SK-N-SH (cell line): ENCODE results near the gene BICD2. TPM values are rescaled to one million over a fixed set of nuclear protein-coding genes. Genes with fewer than 3 reads are reported as not detected.
A peak's percentile ranks its signal among the peaks of the same experiment; 100 is the strongest.

ENCODE experiments used
- CTCF ChIA-PET: fragments of 300-600, 350-600 bp; formaldehyde crosslinking; extraction: SDS; loops from one replicate; lab custom pipeline; 2021; lab: Yijun Ruan, JAX
- POLR2A ChIA-PET: fragments of 350-600 bp; sonication (Branson Sonifier 250); formaldehyde crosslinking; extraction: SDS; loops from one replicate; lab custom pipeline; 2020; ENCODE audit warnings: antibody characterized with exemption, inconsistent platforms; lab: Yijun Ruan, JAX
- DNase-seq: peaks from one replicate; pipeline ENCODE4 v3.0.0; 2012
- H2AFZ ChIP-seq: fragments of 200-600 bp; sonication (generic); 2 replicates; pipeline ENCODE4 v1.8.1; 2016; ENCODE audit warnings: antibody characterized with exemption, mild to moderate bottlenecking, low read depth
- H3F3A ChIP-seq: fragments of 200-600 bp; sonication (generic); replicated peaks from 2 replicates; pipeline ENCODE3; 2016; ENCODE audit warnings: antibody characterized with exemption, mild to moderate bottlenecking; ENCODE audit not compliant: insufficient read depth
- H3K27ac ChIP-seq, 2 experiments: fragments of 200-500 bp in 1 of 2; fragments of 200-600 bp in 1 of 2; sonication (Bioruptor generic) in 1 of 2; sonication (generic), shearing (Covaris generic) in 1 of 2; 2 replicates each; pipeline versions ENCODE4 v1.5.1 to v1.6.1; 2014 to 2016; ENCODE audit warnings: low read depth in 2 of 2, inconsistent platforms in 1 of 2, low read length in 1 of 2, mild to moderate bottlenecking in 1 of 2, mixed read lengths in 1 of 2
- H3K27me3 ChIP-seq: fragments of 200-600 bp; sonication (generic), shearing (Covaris generic); 2 replicates; pipeline ENCODE4 v1.6.1; 2016; ENCODE audit warnings: mixed run types; ENCODE audit not compliant: insufficient read depth
- H3K36me3 ChIP-seq, 2 experiments: fragments of 200-500 bp in 1 of 2; fragments of 200-600 bp in 1 of 2; sonication (Bioruptor generic) in 1 of 2; sonication (generic) in 1 of 2; replicated peaks in 1 of 2; 2 replicates each; pipeline versions ENCODE3 to v1.5.1; 2014 to 2016; ENCODE audit warnings: low read length in 1 of 2, mild to moderate bottlenecking in 1 of 2; ENCODE audit not compliant: insufficient read depth in 2 of 2, control insufficient read depth in 1 of 2
- H3K4me1 ChIP-seq, 2 experiments: fragments of 200-500 bp in 1 of 2; fragments of 200-600 bp in 1 of 2; sonication (Bioruptor generic) in 1 of 2; sonication (generic), shearing (Covaris generic) in 1 of 2; 2 replicates each; pipeline versions ENCODE4 v1.5.1 to v1.6.1; 2014 to 2016; ENCODE audit warnings: low read depth in 1 of 2, low read length in 1 of 2, mixed run types in 1 of 2; ENCODE audit not compliant: insufficient read depth in 2 of 2, control insufficient read depth in 1 of 2
- H3K4me2 ChIP-seq: fragments of 200-600 bp; sonication (generic), shearing (Covaris generic); 2 replicates; pipeline ENCODE4 v1.6.1; 2017; ENCODE audit warnings: mixed run types
- H3K4me3 ChIP-seq, 2 experiments: fragments of 200-500 bp in 1 of 2; fragments of 200-600 bp in 1 of 2; sonication (Bioruptor generic) in 1 of 2; sonication (generic), shearing (Covaris generic) in 1 of 2; 2 replicates each; pipeline versions ENCODE4 v1.5.1 to v1.8.1; 2014 to 2016; ENCODE audit warnings: low read depth in 2 of 2, inconsistent platforms in 1 of 2, low read length in 1 of 2, mild to moderate bottlenecking in 1 of 2, mixed read lengths in 1 of 2, moderate library complexity in 1 of 2
- H3K79me2 ChIP-seq: fragments of 200-600 bp; sonication (generic); 2 replicates; pipeline ENCODE4 v1.8.1; 2017; ENCODE audit warnings: mild to moderate bottlenecking; ENCODE audit not compliant: insufficient read depth
- H3K9ac ChIP-seq: fragments of 200-600 bp; sonication (generic); 2 replicates; pipeline ENCODE4 v1.6.1; 2017; ENCODE audit warnings: mixed run types
- H3K9me2 ChIP-seq: fragments of 200-600 bp; sonication (generic); 2 replicates; pipeline ENCODE4 v1.6.1; 2017; ENCODE audit warnings: mixed run types
- H3K9me3 ChIP-seq: fragments of 200-600 bp; sonication (generic); 2 replicates; pipeline ENCODE4 v1.6.1; 2017; ENCODE audit warnings: mixed run types, mild to moderate bottlenecking, moderate library complexity
- H4K20me1 ChIP-seq: fragments of 200-600 bp; sonication (generic); 2 replicates; pipeline ENCODE4 v1.6.1; 2017; ENCODE audit warnings: mild to moderate bottlenecking, mixed run types; ENCODE audit not compliant: insufficient read depth
- CHD2 ChIP-seq: fragments of 150-350 bp; IDR thresholded peaks from 2 replicates; pipeline ENCODE4 v1.6.1; 2018; ENCODE audit warnings: low read length; ENCODE audit not compliant: partially characterized antibody
- CTCF ChIP-seq: fragments of 200-600 bp; sonication (generic); IDR thresholded peaks from 2 replicates; pipeline ENCODE4 v1.6.1; 2017; ENCODE audit warnings: antibody characterized with exemption, mild to moderate bottlenecking, moderate library complexity
- FOSL2 ChIP-seq: IDR thresholded peaks from 2 replicates; pipeline ENCODE4 v1.4.0; 2012; ENCODE audit warnings: low read depth, mild to moderate bottlenecking, moderate library complexity, borderline replicate concordance
- FOXJ3 ChIP-seq: sonication (generic); formaldehyde crosslinking; IDR thresholded peaks from 2 replicates; pipeline ENCODE4 v1.5.1; 2020; ENCODE audit warnings: mild to moderate bottlenecking, missing genetic modification reagents
- GABPA ChIP-seq: IDR thresholded peaks from 2 replicates; pipeline ENCODE4 v1.4.0; 2012; ENCODE audit warnings: low read depth, mild to moderate bottlenecking
- IRF3 ChIP-seq: fragments of 150-350 bp; IDR thresholded peaks from 2 replicates; pipeline ENCODE4 v1.6.1; 2016; ENCODE audit warnings: mild to moderate bottlenecking, low read depth, low read length
- JUND ChIP-seq: IDR thresholded peaks from 2 replicates; pipeline ENCODE4 v1.4.0; 2012
- MEF2A ChIP-seq: IDR thresholded peaks from 2 replicates; pipeline ENCODE4 v1.4.0; 2012; ENCODE audit warnings: low read depth, borderline replicate concordance
- MXI1 ChIP-seq: IDR thresholded peaks from 2 replicates; pipeline ENCODE4 v1.6.1; 2012; ENCODE audit warnings: mild to moderate bottlenecking, low read depth, low read length, improper control_type of control experiment
- NRF1 ChIP-seq: IDR thresholded peaks from 2 replicates; pipeline ENCODE4 v1.6.1; 2012; ENCODE audit warnings: low read depth, mild to moderate bottlenecking, low read length
- RAD21 ChIP-seq: IDR thresholded peaks from 2 replicates; pipeline ENCODE4 v1.6.1; 2012; ENCODE audit warnings: mild to moderate bottlenecking, low read length
- RFX5 ChIP-seq: IDR thresholded peaks from 2 replicates; pipeline ENCODE4 v1.6.1; 2012; ENCODE audit warnings: mild to moderate bottlenecking, improper control_type of control experiment, low read length
- SIN3A ChIP-seq: IDR thresholded peaks from 2 replicates; pipeline ENCODE4 v1.6.1; 2012; ENCODE audit warnings: low read depth, mild to moderate bottlenecking, low read length, moderate library complexity, borderline replicate concordance
- SMC3 ChIP-seq: IDR thresholded peaks from 2 replicates; pipeline ENCODE4 v1.6.1; 2012; ENCODE audit warnings: low read depth, low read length, improper control_type of control experiment
- TAF1 ChIP-seq: IDR thresholded peaks from 2 replicates; pipeline ENCODE4 v1.6.1; 2012; ENCODE audit warnings: low read depth, mild to moderate bottlenecking, low read length, moderate library complexity, borderline replicate concordance
- USF2 ChIP-seq: fragments of 150-350 bp; IDR thresholded peaks from 2 replicates; pipeline ENCODE4 v1.6.1; 2017; ENCODE audit warnings: antibody characterized with exemption, low read length, low read depth, borderline replicate concordance
- ZBTB33 ChIP-seq: IDR thresholded peaks from 2 replicates; pipeline ENCODE4 v1.4.0; 2012; ENCODE audit warnings: low read depth, borderline replicate concordance
- WGBS: methylation state at CpG from one replicate; pipeline ENCODE4 v1.1.6; 2017; ENCODE audit warnings: low lambda C conversion rate; 5-methylcytosine and 5-hydroxymethylcytosine counted together
- polyA plus RNA-seq, 3 experiments: library from polyadenylated mRNA; depleted of rRNA; stranded (reverse); fragments of >200 nt; gene quantifications; 2 replicates each; pipeline ENCODE4 v1.2.3, GENCODE V29; 2012

BICD2 gene
- polyA plus RNA-seq, 1 of the 3 experiments (the other 2 are of a cell fraction), result 19.6 TPM

- Histone ChIP-seq H3K4me2 (no peak overlapping the region), H3K4me1 (peaks cover 0 to 32% of the 10 kb centered on the region in 2 experiments; a peak in 2 of 4 replicates), H3K36me3 (peaks cover 4 to 30% of the 10 kb centered on the region in 2 experiments), H3K9me3 (no peaks in the 10 kb centered on the region), H2AFZ (no peak overlapping the region), H3K27me3 (no peaks in the 10 kb centered on the region), H3K79me2 (peaks cover 86% of the 10 kb centered on the region), H3K27ac (no peak overlapping the region; a peak in 1 of 4 replicates), H3K4me3 (no peak overlapping the region), H4K20me1 (peaks cover 50% of the 10 kb centered on the region), H3K9ac (no peak overlapping the region), H3F3A (peaks cover 3% of the 10 kb centered on the region), H3K9me2 (no peaks in the 10 kb centered on the region)
- TF ChIP-seq FOSL2 (no peak), RAD21 (peak; percentile 54), SMC3 (peak; percentile 39; the same call in 1 of the 2 replicates), CTCF (peak; percentile 39; the same call in 1 of the 2 replicates)
- peak; percentile 77 for DNase-seq
- ChIA-PET CTCF (interaction anchor here (0.9 to 3.1 kb wide), 7 partner anchors 9 to 61 kb away, joined by 3 to 27 read pairs (median 4); no protein-coding TSS in a partner anchor), POLR2A (interaction anchor here (0.6 to 0.9 kb wide), 2 partner anchors 31 to 61 kb away, joined by 3 read pairs; no protein-coding TSS in a partner anchor)
- 97% methylated on average over 16 of the region's 22 CpGs for WGBS
Observed at GRCh38 chr9:92728831-92729734, 35.5 kb downstream of the BICD2 start.

GRCh38 chr9:92727716-92728700 lies 36.6 kb downstream of the BICD2 start:
- H3K9me3 ChIP-seq, result no peaks in the 10 kb centered on the region
- no peak for DNase-seq
- H3K9me2 ChIP-seq, result no peaks in the 10 kb centered on the region
- peaks cover 75% of the 10 kb centered on the region for H3K79me2 ChIP-seq
- H3F3A ChIP-seq, result peaks cover 2% of the 10 kb centered on the region
- ChIA-PET CTCF (interaction anchor here (1.5 to 3.1 kb wide), 5 partner anchors 8 to 62 kb away, joined by 3 to 27 read pairs (median 13); no protein-coding TSS in a partner anchor), POLR2A (no interaction called here)
- H3K4me3 ChIP-seq, result no peak overlapping the region
- no peak overlapping the region for H3K27ac ChIP-seq
- no peak overlapping the region for H3K4me2 ChIP-seq
- H2AFZ ChIP-seq, result no peak overlapping the region
- 97% methylated on average over 10 of the region's 14 CpGs for WGBS
- H3K4me1 ChIP-seq, result peaks cover 0 to 37% of the 10 kb centered on the region in 2 experiments; a peak in 2 of 4 replicates
- H3K36me3 ChIP-seq, result peaks cover 2 to 30% of the 10 kb centered on the region in 2 experiments
- TF ChIP-seq TAF1 (no peak), CHD2 (no peak), RFX5 (no peak), MXI1 (no peak), USF2 (no peak), JUND (no peak), GABPA (no peak), FOXJ3 (no peak), ZBTB33 (no peak), MEF2A (no peak), SIN3A (no peak), NRF1 (no peak), IRF3 (no peak)
- no peak overlapping the region for H3K9ac ChIP-seq
- peaks cover 43% of the 10 kb centered on the region for H4K20me1 ChIP-seq
- H3K27me3 ChIP-seq, result no peaks in the 10 kb centered on the region
